Smooth muscle cell (in vitro differentiated cells): ENCODE results near the gene PPM1F. TPM values are rescaled to one million over a fixed set of nuclear protein-coding genes. Genes with fewer than 3 reads are reported as not detected.

Source experiments
- DNase-seq: peaks from one replicate; lab custom pipeline; 2025; ENCODE audit not compliant: unreplicated experiment; lab: John Stamatoyannopoulos, UW
- H2AFZ ChIP-seq: fragments of 200-600 bp; sonication (generic); 2 replicates; pipeline ENCODE4 v1.6.0; 2016; ENCODE audit warnings: antibody characterized with exemption, low read depth, mild to moderate bottlenecking
- H3F3A ChIP-seq: fragments of 200-600 bp; sonication (generic); 2 replicates; pipeline ENCODE4 v1.6.0; 2017; ENCODE audit warnings: antibody characterized with exemption, low read depth
- H3K27ac ChIP-seq: fragments of 200-600 bp; sonication (generic); 2 replicates; pipeline ENCODE4 v1.5.1; 2016; ENCODE audit warnings: low read depth, mild to moderate bottlenecking
- H3K27me3 ChIP-seq: fragments of 200-600 bp; sonication (generic); 2 replicates; pipeline ENCODE4 v1.6.1; 2016; ENCODE audit warnings: low read depth, mild to moderate bottlenecking
- H3K36me3 ChIP-seq: fragments of 200-600 bp; sonication (generic); 2 replicates; pipeline ENCODE4 v1.5.1; 2016; ENCODE audit warnings: low read depth
- H3K4me1 ChIP-seq: fragments of 200-600 bp; sonication (generic); 2 replicates; pipeline ENCODE4 v1.5.1; 2016; ENCODE audit warnings: low read depth
- H3K4me2 ChIP-seq: fragments of 200-600 bp; sonication (generic); 2 replicates; pipeline ENCODE4 v1.6.0; 2016; ENCODE audit warnings: mild to moderate bottlenecking
- H3K4me3 ChIP-seq: fragments of 200-600 bp; sonication (generic); 2 replicates; pipeline ENCODE4 v1.5.1; 2016; ENCODE audit warnings: mild to moderate bottlenecking
- H3K79me2 ChIP-seq: fragments of 200-600 bp; sonication (generic); 2 replicates; pipeline ENCODE4 v1.6.0; 2016; ENCODE audit warnings: low read depth, mild to moderate bottlenecking
- H3K9ac ChIP-seq: fragments of 200-600 bp; sonication (generic); 2 replicates; pipeline ENCODE4 v1.6.0; 2016; ENCODE audit warnings: low read depth
- H3K9me3 ChIP-seq: fragments of 200-600 bp; sonication (generic); replicated peaks from 2 replicates; pipeline ENCODE4 v1.5.1; 2016; ENCODE audit warnings: low read depth
- H4K20me1 ChIP-seq: fragments of 200-600 bp; sonication (generic); 2 replicates; pipeline ENCODE4 v1.6.0; 2016; ENCODE audit warnings: low read depth
- WGBS: methylation state at CpG from one replicate; pipeline ENCODE4 v1.1.7; 2016; ENCODE audit warnings: low lambda C conversion rate; 5-methylcytosine and 5-hydroxymethylcytosine counted together
- polyA plus RNA-seq: library from polyadenylated mRNA; unstranded; fragments of >200 nt; fragmentation: Nextera tagmentation; extraction: Ambion mirVana; gene quantifications from 2 replicates; pipeline ENCODE4 v1.2.1, GENCODE V29; 2016
- total RNA-seq: library from RNA; depleted of rRNA; stranded (reverse); fragments of >200 nt; gene quantifications from 2 replicates; pipeline ENCODE4 v1.2.3, GENCODE V29; 2014
- TF ChIP-seq, protein P1 (sequence below): fragments of 200-600 bp; sonication (generic); IDR thresholded peaks from 2 replicates; pipeline ENCODE4 v1.5.1; 2017; ENCODE audit warnings: borderline replicate concordance, mild to moderate bottlenecking, antibody characterized with exemption; ENCODE audit not compliant: insufficient read depth, poor library complexity, severe bottlenecking

PPM1F gene
- total and polyA plus RNA-seq, 2 experiments from 2014 or later = 11.8 to 15.2 TPM

GRCh38 chr22:21938906-21939305 lies 13.7 kb downstream of the PPM1F start:
- Histone ChIP-seq H3K79me2 (no peaks in the 10 kb centered on the region), H4K20me1 (no peaks in the 10 kb centered on the region), H3K9ac (no peak overlapping the region), H2AFZ (no peak overlapping the region), H3F3A (peaks cover 18% of the 10 kb centered on the region), H3K27ac (peak overlapping the region; percentile 90), H3K27me3 (no peaks in the 10 kb centered on the region), H3K4me1 (peaks cover 6% of the 10 kb centered on the region), H3K9me3 (no peaks in the 10 kb centered on the region), H3K4me2 (peak overlapping the region; percentile 86), H3K4me3 (peak overlapping the region; percentile 64), H3K36me3 (no peaks in the 10 kb centered on the region)
- no peak for DNase-seq
- WGBS = 91% methylated on average over 11 of the region's 11 CpGs
- TF ChIP-seq, protein P1, sequence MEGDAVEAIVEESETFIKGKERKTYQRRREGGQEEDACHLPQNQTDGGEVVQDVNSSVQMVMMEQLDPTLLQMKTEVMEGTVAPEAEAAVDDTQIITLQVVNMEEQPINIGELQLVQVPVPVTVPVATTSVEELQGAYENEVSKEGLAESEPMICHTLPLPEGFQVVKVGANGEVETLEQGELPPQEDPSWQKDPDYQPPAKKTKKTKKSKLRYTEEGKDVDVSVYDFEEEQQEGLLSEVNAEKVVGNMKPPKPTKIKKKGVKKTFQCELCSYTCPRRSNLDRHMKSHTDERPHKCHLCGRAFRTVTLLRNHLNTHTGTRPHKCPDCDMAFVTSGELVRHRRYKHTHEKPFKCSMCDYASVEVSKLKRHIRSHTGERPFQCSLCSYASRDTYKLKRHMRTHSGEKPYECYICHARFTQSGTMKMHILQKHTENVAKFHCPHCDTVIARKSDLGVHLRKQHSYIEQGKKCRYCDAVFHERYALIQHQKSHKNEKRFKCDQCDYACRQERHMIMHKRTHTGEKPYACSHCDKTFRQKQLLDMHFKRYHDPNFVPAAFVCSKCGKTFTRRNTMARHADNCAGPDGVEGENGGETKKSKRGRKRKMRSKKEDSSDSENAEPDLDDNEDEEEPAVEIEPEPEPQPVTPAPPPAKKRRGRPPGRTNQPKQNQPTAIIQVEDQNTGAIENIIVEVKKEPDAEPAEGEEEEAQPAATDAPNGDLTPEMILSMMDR = no peak

GRCh38 chr22:21938071-21938822 lies 14.4 kb downstream of the PPM1F start:
- Histone ChIP-seq H2AFZ (peak overlapping the region; percentile 93), H3K4me3 (peak overlapping the region; percentile 64), H3K4me1 (peaks cover 6% of the 10 kb centered on the region), H3K36me3 (no peaks in the 10 kb centered on the region), H3K27me3 (no peaks in the 10 kb centered on the region), H3K4me2 (peak overlapping the region; percentile 86), H3K9ac (peak overlapping the region; percentile 92), H4K20me1 (no peaks in the 10 kb centered on the region), H3F3A (peaks cover 17% of the 10 kb centered on the region), H3K27ac (peak overlapping the region; percentile 90), H3K9me3 (no peaks in the 10 kb centered on the region), H3K79me2 (no peaks in the 10 kb centered on the region)
- DNase-seq = peak; percentile 91
- 3% methylated on average over 41 of the region's 42 CpGs for WGBS
- TF ChIP-seq, protein P1 = peak; percentile 98

GRCh38 chr22:21937821-21938070 lies 14.9 kb downstream of the PPM1F start:
- WGBS = 15% methylated on average over 8 of the region's 8 CpGs
- Histone ChIP-seq H3K36me3 (no peaks in the 10 kb centered on the region), H3K79me2 (no peaks in the 10 kb centered on the region), H3F3A (peaks cover 12% of the 10 kb centered on the region), H2AFZ (peak overlapping the region; percentile 93), H3K27ac (peak overlapping the region; percentile 90), H3K9ac (peak overlapping the region; percentile 36), H3K4me3 (peak overlapping the region; percentile 64), H3K27me3 (no peaks in the 10 kb centered on the region), H4K20me1 (no peaks in the 10 kb centered on the region), H3K4me1 (peaks cover 6% of the 10 kb centered on the region), H3K4me2 (peak overlapping the region; percentile 86), H3K9me3 (no peaks in the 10 kb centered on the region)
- peak; percentile 79 for DNase-seq
- TF ChIP-seq, protein P1 = no peak
